ENCODE data around the gene MIOX. TPM values are rescaled to one million over a fixed set of nuclear protein-coding genes. Genes with fewer than 3 reads are reported as not detected.

The MIOX gene
- total RNA-seq, 2 experiments from 2014 or later = 0.23 TPM; not detected in 1

GRCh38 chr22:50520826-50521453 is 34.3 kb downstream of the MIOX start:
- DNase-seq = no peak
- Mint-ChIP-seq H3K4me1 (peaks cover 13% of the 10 kb centered on the region), H3K4me3 (no peak overlapping the region), H3K27ac (no peak overlapping the region), H3K36me3 (ENCODE audit: low read depth) (peaks cover 36% of the 10 kb centered on the region), H3K9me3 (no peaks in the 10 kb centered on the region), H3K27me3 (no peaks in the 10 kb centered on the region)
- ChIA-PET CTCF (interaction anchor here (1.3 kb wide), 1 partner anchor 44 kb away, joined by 3 read pairs; no protein-coding TSS in a partner anchor), POLR2A (no interaction called here)

DNA sequence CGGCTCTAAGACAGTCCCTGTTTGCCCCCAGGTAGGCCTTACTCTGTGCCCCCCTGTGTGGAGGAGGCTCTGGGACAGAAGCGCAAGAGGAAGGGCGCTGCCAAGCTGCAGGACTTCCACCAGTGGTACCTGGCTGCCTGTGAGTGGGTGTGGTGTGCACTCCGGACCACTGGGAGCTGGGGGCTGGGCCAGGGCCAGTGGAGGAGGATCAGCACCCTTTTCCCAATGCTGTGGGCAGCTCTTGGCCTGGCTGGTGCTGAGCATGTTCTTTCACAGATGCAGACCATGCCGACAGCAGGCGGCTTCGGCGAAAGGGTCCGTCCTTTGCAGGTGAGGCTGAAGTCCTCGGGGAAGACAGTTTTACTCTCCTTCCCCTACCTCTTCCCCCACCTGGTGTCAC is 35.1 kb downstream of the MIOX start:
- Mint-ChIP-seq H3K27me3 (no peaks in the 10 kb centered on the region), H3K9me3 (no peaks in the 10 kb centered on the region), H3K4me3 (no peak overlapping the region), H3K36me3 (ENCODE audit: low read depth) (peaks cover 35% of the 10 kb centered on the region), H3K27ac (no peak overlapping the region), H3K4me1 (peaks cover 13% of the 10 kb centered on the region)
- ChIA-PET POLR2A (no interaction called here), CTCF (interaction anchor here (1.3 to 5.0 kb wide), 2 partner anchors 13 to 43 kb away, joined by 3 to 41 read pairs; partner anchors contain the start of genes LMF2 and NCAPH2)
- no peak for DNase-seq

DNA sequence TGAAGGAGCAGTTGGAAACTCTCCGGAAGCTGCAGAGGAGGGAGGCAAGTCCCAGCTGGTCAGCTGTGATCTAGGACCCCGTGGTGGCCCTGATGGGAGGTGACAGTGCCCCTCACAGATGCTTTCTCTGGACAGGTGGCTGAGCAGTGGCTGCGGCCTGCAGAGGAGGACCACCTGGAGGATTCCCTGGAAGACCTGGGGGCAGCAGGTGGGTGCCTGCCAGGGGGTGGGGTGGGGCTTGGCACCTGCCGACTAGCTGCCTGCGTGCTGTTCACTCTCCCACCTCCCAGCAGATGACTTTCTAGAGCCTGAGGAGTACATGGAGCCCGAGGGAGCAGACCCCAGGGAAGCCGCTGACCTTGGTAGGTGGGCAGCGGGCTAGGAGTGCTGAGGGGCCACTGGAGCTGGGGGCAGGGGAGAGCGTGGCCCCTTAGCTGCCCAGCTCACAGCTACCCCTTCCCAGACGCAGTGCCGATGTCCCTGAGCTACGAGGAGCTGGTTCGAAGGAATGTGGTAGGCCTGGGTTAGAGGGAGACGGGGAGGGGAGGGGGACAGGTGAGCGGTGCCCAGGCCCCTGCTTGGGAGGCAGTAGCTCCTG is 35.6 kb downstream of the MIOX start:
- Mint-ChIP-seq H3K9me3 (no peaks in the 10 kb centered on the region), H3K27me3 (no peaks in the 10 kb centered on the region), H3K4me1 (peaks cover 19% of the 10 kb centered on the region), H3K4me3 (no peak overlapping the region), H3K27ac (no peak overlapping the region), H3K36me3 (ENCODE audit: low read depth) (peaks cover 38% of the 10 kb centered on the region)
- POLR2A ChIA-PET = no interaction called here
- CTCF ChIA-PET = interaction anchor here (0.6 to 5.0 kb wide), 5 partner anchors 13 to 180 kb away, joined by 3 to 41 read pairs (median 3); partner anchors contain the start of genes LMF2, NCAPH2 and SYCE3
- no peak for DNase-seq

DNA sequence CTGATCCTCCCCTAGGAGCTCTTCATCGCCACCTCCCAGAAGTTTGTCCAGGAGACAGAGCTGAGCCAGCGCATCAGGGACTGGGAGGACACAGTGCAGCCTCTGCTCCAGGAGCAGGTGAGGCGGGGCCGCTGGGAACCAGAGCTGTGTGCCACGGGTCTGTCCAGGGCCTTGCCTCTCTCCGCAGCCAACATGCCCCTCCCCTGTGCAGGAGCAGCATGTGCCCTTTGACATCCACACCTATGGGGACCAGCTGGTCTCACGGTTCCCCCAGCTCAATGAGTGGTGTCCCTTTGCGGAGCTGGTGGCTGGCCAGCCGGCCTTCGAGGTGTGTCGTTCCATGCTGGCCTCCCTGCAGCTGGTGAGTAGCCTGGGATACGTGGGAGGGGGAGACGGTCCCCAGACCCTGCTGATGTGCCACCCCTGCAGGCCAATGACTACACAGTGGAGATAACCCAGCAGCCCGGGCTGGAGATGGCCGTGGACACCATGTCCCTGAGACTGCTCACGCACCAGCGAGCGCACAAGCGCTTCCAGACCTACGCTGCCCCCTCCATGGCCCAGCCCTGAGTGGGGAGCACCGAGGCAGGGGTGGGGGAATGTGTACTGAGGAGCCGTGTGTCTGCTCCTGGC is 36.3 kb downstream of the MIOX start:
- CTCF ChIA-PET = interaction anchor here (0.6 to 5.0 kb wide), 4 partner anchors 14 to 181 kb away, joined by 3 to 41 read pairs (median 3); partner anchors contain the start of genes LMF2, NCAPH2 and SYCE3
- Mint-ChIP-seq H3K36me3 (ENCODE audit: low read depth) (peaks cover 40% of the 10 kb centered on the region), H3K9me3 (no peaks in the 10 kb centered on the region), H3K4me3 (peak overlapping the region; percentile 27), H3K27ac (peak overlapping the region; percentile 46), H3K27me3 (no peaks in the 10 kb centered on the region), H3K4me1 (peaks cover 25% of the 10 kb centered on the region)
- no peak for DNase-seq
- POLR2A ChIA-PET = no interaction called here

GRCh38 chr22:50523458-50523805 is 36.8 kb downstream of the MIOX start:
- no peaks in the 10 kb centered on the region for H3K27me3 Mint-ChIP-seq
- DNase-seq = no peak
- H3K4me1 Mint-ChIP-seq = peaks cover 30% of the 10 kb centered on the region
- no peaks in the 10 kb centered on the region for H3K9me3 Mint-ChIP-seq
- H3K36me3 Mint-ChIP-seq (ENCODE audit: low read depth) = peaks cover 43% of the 10 kb centered on the region
- ChIA-PET POLR2A (no interaction called here), CTCF (interaction anchor here (3.3 to 5.0 kb wide), 2 partner anchors 14 to 98 kb away, joined by 37 to 41 read pairs; partner anchors contain the start of genes LMF2 and NCAPH2)
- peak overlapping the region; percentile 27 for H3K4me3 Mint-ChIP-seq
- H3K27ac Mint-ChIP-seq = peak overlapping the region; percentile 46

- peaks cover 43% of the 10 kb centered on the region for H3K36me3 Mint-ChIP-seq (ENCODE audit: low read depth)
- peaks cover 36% of the 10 kb centered on the region for H3K4me1 Mint-ChIP-seq
- H3K4me3 Mint-ChIP-seq = peak overlapping the region; percentile 80
- no peaks in the 10 kb centered on the region for H3K9me3 Mint-ChIP-seq
- H3K27ac Mint-ChIP-seq = peak overlapping the region; percentile 87
- no peaks in the 10 kb centered on the region for H3K27me3 Mint-ChIP-seq
- DNase-seq = no peak
- POLR2A ChIA-PET = interaction anchor here (2.3 kb wide), 1 partner anchor 16 kb away, joined by 29 read pairs; the partner anchor contains the start of genes LMF2 and NCAPH2
- CTCF ChIA-PET = interaction anchor here (1.9 to 5.8 kb wide), 6 partner anchors 8 to 97 kb away, joined by 10 to 74 read pairs (median 39); partner anchors contain the start of genes LMF2, NCAPH2 and SYCE3
These were observed 37.4 kb downstream of the MIOX start for GRCh38 chr22:50523806-50524675.

DNA sequence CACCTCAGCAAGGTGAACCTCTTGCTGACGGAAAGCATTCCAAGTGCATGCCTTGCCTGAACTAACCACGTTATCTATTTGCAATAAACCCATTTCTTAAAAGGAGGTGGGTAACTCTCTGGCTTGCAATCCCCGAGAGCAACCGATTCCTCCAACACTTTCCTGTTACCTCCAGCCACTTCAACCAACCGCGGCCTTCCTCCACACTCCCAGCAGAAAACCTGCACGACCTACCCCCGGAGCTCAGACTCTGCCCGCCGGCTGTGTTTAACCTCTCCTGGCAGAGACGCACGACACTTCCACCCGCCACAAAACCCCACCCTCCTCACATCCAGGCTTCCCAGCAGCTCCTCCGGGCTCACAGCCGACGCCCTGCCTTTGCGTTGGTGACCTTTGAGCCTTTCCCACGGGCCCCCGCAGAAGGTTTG is 38.0 kb downstream of the MIOX start:
- POLR2A ChIA-PET = interaction anchor here (1.3 to 2.3 kb wide), 4 partner anchors 15 to 94 kb away, joined by 5 to 29 read pairs (median 10); partner anchors contain the start of genes LMF2 and NCAPH2
- Mint-ChIP-seq H3K36me3 (ENCODE audit: low read depth) (peaks cover 40% of the 10 kb centered on the region), H3K9me3 (no peaks in the 10 kb centered on the region), H3K27me3 (no peaks in the 10 kb centered on the region), H3K4me1 (peaks cover 37% of the 10 kb centered on the region), H3K4me3 (peak overlapping the region; percentile 80), H3K27ac (peak overlapping the region; percentile 87)
- CTCF ChIA-PET = interaction anchor here (0.9 to 5.8 kb wide), 15 partner anchors 9 to 334 kb away, joined by 3 to 74 read pairs (median 10); partner anchors contain the start of genes ARSA, CHKB, KLHDC7B and LMF2
- DNase-seq = no peak

- POLR2A ChIA-PET = interaction anchor here (0.8 to 2.3 kb wide), 11 partner anchors 15 to 324 kb away, joined by 3 to 29 read pairs (median 5); partner anchors contain the start of genes CHKB, KLHDC7B, LMF2 and NCAPH2
- H3K9me3 Mint-ChIP-seq = no peaks in the 10 kb centered on the region
These were observed 38.6 kb downstream of the MIOX start, which contains the start of gene SCO2 for GRCh38 chr22:50525104-50525857. TSS of gene SCO2 (minus strand) at chr22:50525598. CDS start at chr22:50524411, 1,187 bp downstream.

DNA sequence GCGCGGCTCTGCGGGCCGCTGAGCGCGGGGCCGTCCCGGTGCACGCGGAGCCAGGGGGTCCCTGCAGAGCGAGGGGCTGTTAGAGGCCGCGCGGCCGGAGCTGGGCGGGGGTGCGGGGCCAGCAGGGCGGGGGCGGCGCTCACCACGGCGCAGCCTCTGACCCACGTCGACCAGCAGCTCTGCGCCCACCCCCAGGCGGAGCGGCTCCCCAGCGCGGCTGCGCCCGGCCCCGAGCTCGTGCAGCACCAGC is 39.1 kb downstream of the MIOX start:
- no peaks in the 10 kb centered on the region for H3K27me3 Mint-ChIP-seq
- peaks cover 37% of the 10 kb centered on the region for H3K4me1 Mint-ChIP-seq
- no peaks in the 10 kb centered on the region for H3K9me3 Mint-ChIP-seq
- DNase-seq = no peak
- ChIA-PET CTCF (interaction anchor here (0.6 to 5.8 kb wide), 46 partner anchors 10 to 595 kb away, joined by 3 to 74 read pairs (median 4); partner anchors contain the start of genes ARSA, CHKB, CPT1B and HDAC10), POLR2A (interaction anchor here (0.8 to 2.3 kb wide), 11 partner anchors 14 to 324 kb away, joined by 3 to 29 read pairs (median 5); partner anchors contain the start of genes CHKB, KLHDC7B, LMF2 and NCAPH2)
- peaks cover 36% of the 10 kb centered on the region for H3K36me3 Mint-ChIP-seq (ENCODE audit: low read depth)
- H3K27ac Mint-ChIP-seq = peak overlapping the region; percentile 87
- H3K4me3 Mint-ChIP-seq = peak overlapping the region; percentile 80

More at GRCh38 chr22:50525104-50525857, 38.6 kb downstream of the MIOX start, which contains the start of gene SCO2:
- Mint-ChIP-seq H3K27me3 (no peaks in the 10 kb centered on the region), H3K36me3 (ENCODE audit: low read depth) (peaks cover 37% of the 10 kb centered on the region), H3K27ac (peak within 1 kb of the TSS; percentile 93), H3K4me3 (peak within 1 kb of the TSS; percentile 80), H3K4me1 (peaks cover 37% of the 10 kb centered on the region)
- DNase-seq = peak; percentile 97
- CTCF ChIA-PET = interaction anchor here (0.6 to 5.8 kb wide), 45 partner anchors 10 to 594 kb away, joined by 3 to 74 read pairs (median 4); partner anchors contain the start of genes ARSA, CHKB, CPT1B and HDAC10

DNA sequence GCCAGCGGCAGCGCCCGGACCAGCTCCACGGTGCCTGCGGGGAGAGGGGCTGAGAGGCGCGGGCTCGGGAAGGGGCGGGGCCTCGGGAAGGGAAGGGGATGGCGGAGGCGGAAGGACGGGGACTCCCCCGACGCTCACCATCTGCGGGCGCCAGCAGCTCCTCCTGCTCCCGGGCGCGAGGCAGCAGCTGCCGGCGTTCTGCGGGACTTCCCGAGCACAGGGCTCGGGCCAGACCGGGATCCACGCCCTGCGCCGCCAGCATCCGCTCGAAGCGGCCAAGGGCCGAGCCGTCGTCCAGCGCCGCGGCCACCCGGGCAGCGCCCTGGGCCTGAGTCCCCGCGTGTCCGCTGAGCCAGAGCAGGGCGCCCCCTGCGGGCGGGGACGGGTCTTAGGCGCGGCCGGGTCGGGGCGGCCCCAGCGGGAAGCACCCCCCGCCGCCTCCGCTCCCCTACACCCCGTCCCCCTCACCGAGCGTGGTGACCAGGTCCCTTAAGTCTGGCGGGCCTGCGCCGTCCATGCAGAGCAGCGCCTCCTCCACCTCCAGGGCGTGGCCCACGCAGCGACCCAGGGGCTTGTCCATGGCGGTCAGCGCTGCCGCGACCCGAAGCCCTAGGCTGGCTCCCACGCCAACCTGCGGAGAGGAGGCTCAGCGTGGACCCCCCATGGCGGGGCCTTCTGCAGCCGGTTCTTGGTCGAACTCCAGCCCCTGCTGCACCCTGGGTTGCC is 39.6 kb downstream of the MIOX start:
- DNase-seq = peak; percentile 89
- Mint-ChIP-seq H3K27ac (peak overlapping the region; percentile 93), H3K36me3 (ENCODE audit: low read depth) (peaks cover 36% of the 10 kb centered on the region), H3K4me1 (peaks cover 37% of the 10 kb centered on the region), H3K27me3 (no peaks in the 10 kb centered on the region), H3K9me3 (no peaks in the 10 kb centered on the region), H3K4me3 (peak overlapping the region; percentile 80)
- ChIA-PET POLR2A (interaction anchor here (0.8 to 2.3 kb wide), 11 partner anchors 14 to 325 kb away, joined by 3 to 29 read pairs (median 5); partner anchors contain the start of genes CHKB, KLHDC7B, LMF2 and NCAPH2), CTCF (interaction anchor here (0.6 to 5.8 kb wide), 45 partner anchors 11 to 595 kb away, joined by 3 to 74 read pairs (median 4); partner anchors contain the start of genes CPT1B, HDAC10, KLHDC7B and LMF2)
